ENCODE results near the gene MAP4K4. TPM values are rescaled to one million over a fixed set of nuclear protein-coding genes. Genes with fewer than 3 reads are reported as not detected.

MAP4K4 gene
- total RNA-seq, 2 donors from 2014 or later, result 47.5 to 50.4 TPM

DNA sequence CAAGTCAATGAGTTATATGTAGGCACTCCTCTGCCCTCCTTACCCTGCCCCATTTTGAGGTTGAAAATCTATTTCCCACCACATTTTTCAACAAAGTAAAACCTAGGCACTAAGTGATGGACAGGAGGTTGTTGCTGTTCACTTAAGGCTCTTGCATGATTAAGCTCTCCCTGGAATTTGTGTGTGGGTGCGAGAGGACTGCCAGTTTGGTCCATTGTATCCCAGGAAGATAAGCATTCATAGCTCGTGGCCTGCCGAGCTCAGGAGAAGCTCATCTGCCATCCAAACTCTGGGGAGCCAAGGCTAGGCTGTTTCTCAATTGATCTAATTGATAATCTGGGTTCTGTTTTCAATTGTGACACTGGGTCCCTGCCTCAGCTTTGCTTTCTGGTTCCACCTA is 4.7 kb upstream of the MAP4K4 start:
- no peaks in the 10 kb centered on the region for H3K9me3 ChIP-seq
- DNase-seq (ENCODE audit: low spot score), result no peak
- H3K4me3 ChIP-seq, result no peak overlapping the region
- no peaks in the 10 kb centered on the region for H3K36me3 ChIP-seq
- H3K4me1 ChIP-seq, result peaks cover 0 to 15% of the 10 kb centered on the region in 2 donors
- TF ChIP-seq, protein P1, sequence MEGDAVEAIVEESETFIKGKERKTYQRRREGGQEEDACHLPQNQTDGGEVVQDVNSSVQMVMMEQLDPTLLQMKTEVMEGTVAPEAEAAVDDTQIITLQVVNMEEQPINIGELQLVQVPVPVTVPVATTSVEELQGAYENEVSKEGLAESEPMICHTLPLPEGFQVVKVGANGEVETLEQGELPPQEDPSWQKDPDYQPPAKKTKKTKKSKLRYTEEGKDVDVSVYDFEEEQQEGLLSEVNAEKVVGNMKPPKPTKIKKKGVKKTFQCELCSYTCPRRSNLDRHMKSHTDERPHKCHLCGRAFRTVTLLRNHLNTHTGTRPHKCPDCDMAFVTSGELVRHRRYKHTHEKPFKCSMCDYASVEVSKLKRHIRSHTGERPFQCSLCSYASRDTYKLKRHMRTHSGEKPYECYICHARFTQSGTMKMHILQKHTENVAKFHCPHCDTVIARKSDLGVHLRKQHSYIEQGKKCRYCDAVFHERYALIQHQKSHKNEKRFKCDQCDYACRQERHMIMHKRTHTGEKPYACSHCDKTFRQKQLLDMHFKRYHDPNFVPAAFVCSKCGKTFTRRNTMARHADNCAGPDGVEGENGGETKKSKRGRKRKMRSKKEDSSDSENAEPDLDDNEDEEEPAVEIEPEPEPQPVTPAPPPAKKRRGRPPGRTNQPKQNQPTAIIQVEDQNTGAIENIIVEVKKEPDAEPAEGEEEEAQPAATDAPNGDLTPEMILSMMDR (IDR thresholded peaks at IDR 0.05), result no peak
- H3K27ac ChIP-seq, result no peak overlapping the region
- no peaks in the 10 kb centered on the region for H3K27me3 ChIP-seq

DNA sequence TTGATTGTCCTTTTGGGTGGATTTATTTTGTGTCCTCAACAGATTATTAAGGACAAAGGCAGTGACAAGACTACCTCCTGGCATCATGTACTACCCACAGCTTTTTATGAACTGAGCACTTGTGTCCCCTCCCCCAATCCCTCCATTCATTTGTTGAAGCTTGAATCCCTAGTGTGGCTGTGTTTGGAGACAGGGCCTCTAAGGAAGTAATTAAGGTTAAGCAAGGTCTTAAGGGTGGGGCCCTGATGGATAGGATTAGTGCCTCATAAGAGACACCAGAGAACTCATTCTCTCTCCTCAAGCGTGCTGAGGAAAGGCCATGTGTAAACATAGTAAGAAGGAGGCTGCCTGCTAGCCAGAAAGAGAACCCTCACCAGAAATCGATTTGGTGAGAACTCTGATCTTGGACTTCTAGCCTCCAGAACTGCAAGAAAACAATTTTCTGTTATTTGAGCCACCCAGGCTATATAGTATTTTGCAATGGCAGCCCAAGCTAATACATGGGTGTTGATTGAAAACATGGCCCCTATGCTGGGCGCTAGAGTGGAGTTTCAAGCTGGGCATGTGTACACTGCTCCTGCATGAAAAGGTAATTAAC is 3.4 kb upstream of the MAP4K4 start:
- H3K4me3 ChIP-seq, result no peak overlapping the region
- TF ChIP-seq, protein P1 (IDR thresholded peaks at IDR 0.05), result no peak
- no peak for DNase-seq (ENCODE audit: low spot score)
- no peak overlapping the region for H3K27ac ChIP-seq
- H3K27me3 ChIP-seq, result no peaks in the 10 kb centered on the region
- H3K36me3 ChIP-seq, result no peaks in the 10 kb centered on the region
- peaks cover 0 to 15% of the 10 kb centered on the region in 2 donors for H3K4me1 ChIP-seq
- H3K9me3 ChIP-seq, result no peaks in the 10 kb centered on the region

DNA sequence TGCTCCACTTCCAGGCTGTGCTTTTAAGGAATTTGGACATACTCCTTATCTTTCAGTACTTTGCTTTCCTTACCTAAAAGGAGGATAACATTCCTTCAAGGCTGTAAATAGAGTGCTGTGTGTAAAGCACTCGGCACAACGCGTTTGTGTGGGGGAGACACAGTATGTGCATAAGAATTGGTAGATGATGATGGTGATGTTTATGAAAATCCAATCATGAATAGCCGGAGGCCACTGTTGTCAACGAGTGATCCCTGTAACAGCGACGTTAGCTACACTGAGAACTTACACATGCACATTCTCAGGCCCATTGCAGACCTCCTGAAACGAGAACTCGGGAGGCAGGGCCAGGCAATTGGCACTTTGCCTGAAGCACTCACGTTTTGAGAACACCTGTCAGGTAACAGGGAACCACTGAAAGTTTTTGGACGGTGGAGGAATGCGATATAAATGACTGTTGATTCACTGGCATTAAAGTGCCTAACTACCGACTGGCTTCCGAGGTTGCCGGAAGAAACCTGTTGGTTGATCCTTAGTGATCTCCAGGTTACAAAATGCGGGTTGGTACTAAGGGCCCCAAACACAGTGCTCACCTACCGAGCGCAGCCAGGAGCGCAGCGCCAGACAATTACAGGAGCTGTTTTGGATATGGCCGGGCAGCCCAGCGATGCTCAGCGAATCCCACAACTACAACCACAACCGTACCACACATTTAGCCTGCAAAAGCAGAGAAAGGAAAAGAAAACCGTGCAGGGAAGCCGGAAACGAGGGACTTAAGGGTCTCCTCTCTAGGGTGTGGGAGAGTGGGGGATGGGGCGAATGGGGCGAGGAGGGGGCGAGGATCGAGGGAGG is 1.0 kb upstream of the MAP4K4 start:
- peak; percentile 67 for DNase-seq (ENCODE audit: low spot score)
- TF ChIP-seq, protein P1 (IDR thresholded peaks at IDR 0.05), result no peak
- no peaks in the 10 kb centered on the region for H3K27me3 ChIP-seq
- peak overlapping the region; percentile 83 to 97 for H3K27ac ChIP-seq
- H3K4me1 ChIP-seq, result peaks cover 0 to 24% of the 10 kb centered on the region in 2 donors
- H3K4me3 ChIP-seq, result peak overlapping the region; percentile 59 to 62
- H3K36me3 ChIP-seq, result no peaks in the 10 kb centered on the region
- no peaks in the 10 kb centered on the region for H3K9me3 ChIP-seq

DNA sequence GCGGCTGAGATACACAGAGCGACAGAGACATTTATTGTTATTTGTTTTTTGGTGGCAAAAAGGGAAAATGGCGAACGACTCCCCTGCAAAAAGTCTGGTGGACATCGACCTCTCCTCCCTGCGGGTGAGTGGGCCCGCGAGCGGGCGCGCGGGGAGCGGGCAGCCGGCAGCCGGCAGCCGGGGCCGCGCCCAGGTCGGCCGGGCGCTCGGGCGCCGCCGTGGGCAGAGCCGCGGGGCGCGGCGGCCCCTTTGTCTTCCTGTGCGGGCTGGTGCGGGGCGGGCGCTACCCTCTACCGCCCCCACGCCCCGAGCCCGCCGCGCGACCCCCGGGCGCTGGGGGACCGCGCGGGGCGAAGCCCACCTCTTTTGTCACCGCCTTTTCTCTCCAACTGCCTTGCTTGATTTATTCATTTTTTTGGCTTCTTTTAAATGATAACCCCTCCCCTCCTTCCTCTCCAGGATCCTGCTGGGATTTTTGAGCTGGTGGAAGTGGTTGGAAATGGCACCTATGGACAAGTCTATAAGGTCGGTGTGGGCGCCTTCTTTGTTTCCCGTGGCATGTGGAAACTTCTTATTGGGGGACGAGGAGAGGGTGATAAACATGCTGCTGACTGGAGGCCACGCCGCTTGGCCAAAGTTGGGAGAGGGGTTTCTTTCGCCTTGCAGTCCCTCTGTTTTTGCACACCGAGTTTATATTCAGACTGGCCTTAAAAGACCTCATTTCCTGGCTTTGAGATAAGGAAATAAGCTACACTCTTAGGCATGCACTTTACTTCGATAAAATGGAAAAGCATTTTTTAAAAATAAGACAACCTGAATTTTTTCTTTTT is 722 bp downstream of the MAP4K4 start:
- H3K4me1 ChIP-seq, result peaks cover 0 to 24% of the 10 kb centered on the region in 2 donors
- no peak for DNase-seq (ENCODE audit: low spot score)

More for the DNA sequence above, 722 bp downstream of the MAP4K4 start:
- Histone ChIP-seq H3K4me3 (peak overlapping the region; percentile 59 to 62), H3K27me3 (no peaks in the 10 kb centered on the region), H3K36me3 (no peaks in the 10 kb centered on the region), H3K27ac (peak overlapping the region; percentile 72 to 79), H3K9me3 (no peaks in the 10 kb centered on the region)
- TF ChIP-seq, protein P1 (IDR thresholded peaks at IDR 0.05), result peak in 1 of 2 donors; percentile 26

Measured in right atrium auricular region (tissue), 2 donors.